Mesenchymal stem cell (in vitro differentiated cells and primary cell): ENCODE measurements around the gene P4HB.
A peak's percentile ranks its signal among the peaks of the same experiment; 100 is the strongest.

Source experiments
- DNase-seq: peaks from one replicate; pipeline ENCODE4 v3.0.0-alpha.2; 2013
- H2AFZ ChIP-seq: one replicate; pipeline ENCODE4 v1.6.1; 2013; ENCODE audit warnings: low read depth, mild to moderate bottlenecking, control low read depth, inconsistent platforms, low read length, moderate library complexity
- H2AK5ac ChIP-seq: 2 replicates; pipeline ENCODE4 v1.6.1; 2013; ENCODE audit warnings: low read length, moderate library complexity, mild to moderate bottlenecking, inconsistent platforms; ENCODE audit not compliant: severe bottlenecking
- H2BK120ac ChIP-seq: one replicate; pipeline ENCODE4 v1.6.1; 2013; ENCODE audit warnings: low read depth, mild to moderate bottlenecking, inconsistent platforms, low read length, moderate library complexity
- H2BK12ac ChIP-seq, 2 experiments: one replicate each; pipeline ENCODE4 v1.6.1; 2013; ENCODE audit warnings: inconsistent platforms in 2 of 2, low read length in 2 of 2, mild to moderate bottlenecking in 2 of 2, moderate library complexity in 2 of 2, control low read depth in 1 of 2
- H2BK15ac ChIP-seq: one replicate; pipeline ENCODE4 v1.6.1; 2013; ENCODE audit warnings: mild to moderate bottlenecking, low read depth, inconsistent platforms; ENCODE audit not compliant: poor library complexity, severe bottlenecking
- H2BK5ac ChIP-seq: 2 replicates; pipeline ENCODE4 v1.6.1; 2013; ENCODE audit warnings: low read depth, mild to moderate bottlenecking, low read length, control low read depth, inconsistent platforms; ENCODE audit not compliant: poor library complexity, severe bottlenecking
- H3K14ac ChIP-seq, 2 experiments: one replicate each; pipeline ENCODE4 v1.6.1; 2013; ENCODE audit warnings: inconsistent platforms in 2 of 2, low read length in 2 of 2, control low read depth in 1 of 2, mild to moderate bottlenecking in 1 of 2, moderate library complexity in 1 of 2
- H3K18ac ChIP-seq, 2 experiments: one replicate each; pipeline ENCODE4 v1.6.1; 2013; ENCODE audit warnings: inconsistent platforms in 2 of 2, low read length in 2 of 2, control low read depth in 1 of 2, low read depth in 1 of 2, mild to moderate bottlenecking in 1 of 2
- H3K23ac ChIP-seq, 2 experiments: one replicate each; pipeline ENCODE4 v1.6.1; 2013; ENCODE audit warnings: inconsistent platforms in 2 of 2, low read length in 2 of 2, mild to moderate bottlenecking in 2 of 2, moderate library complexity in 2 of 2, control low read depth in 1 of 2
- H3K27ac ChIP-seq: 2 replicates; pipeline ENCODE4 v1.5.1; 2013; ENCODE audit warnings: mild to moderate bottlenecking, moderate library complexity, low read length, control low read depth, inconsistent platforms; ENCODE audit not compliant: poor library complexity, severe bottlenecking
- H3K27me3 ChIP-seq, 2 experiments: 2 replicates each; pipeline versions ENCODE4 v1.6.1 to v1.7.0; 2013; ENCODE audit warnings: low read length in 2 of 2, mild to moderate bottlenecking in 2 of 2, moderate library complexity in 2 of 2, control low read depth in 1 of 2, inconsistent platforms in 1 of 2; ENCODE audit not compliant: control insufficient read depth in 1 of 2, insufficient read depth in 1 of 2
- H3K36me3 ChIP-seq, 2 experiments: 2 replicates each; pipeline versions ENCODE4 v1.6.1 to v1.7.0; 2013; ENCODE audit warnings: low read length in 2 of 2, control low read depth in 1 of 2, inconsistent platforms in 1 of 2, low read depth in 1 of 2, mild to moderate bottlenecking in 1 of 2; ENCODE audit not compliant: insufficient read depth in 2 of 2, control insufficient read depth in 1 of 2
- H3K4ac ChIP-seq, 2 experiments: one replicate each; pipeline ENCODE4 v1.6.1; 2013; ENCODE audit warnings: inconsistent platforms in 2 of 2, low read length in 2 of 2, mild to moderate bottlenecking in 2 of 2, moderate library complexity in 2 of 2, control low read depth in 1 of 2, low read depth in 1 of 2
- H3K4me1 ChIP-seq: 2 replicates; pipeline ENCODE4 v1.6.1; 2013; ENCODE audit warnings: low read depth, low read length, control low read depth; ENCODE audit not compliant: control insufficient read depth, insufficient read depth
- H3K4me2 ChIP-seq: 2 replicates; pipeline ENCODE4 v1.6.1; 2013; ENCODE audit warnings: low read length, mild to moderate bottlenecking, inconsistent platforms; ENCODE audit not compliant: poor library complexity, severe bottlenecking
- H3K4me3 ChIP-seq, 2 experiments: 2 replicates each; pipeline versions ENCODE4 v1.5.1 to v1.7.0; 2013; ENCODE audit warnings: low read length in 2 of 2, mild to moderate bottlenecking in 2 of 2, control low read depth in 1 of 2, low read depth in 1 of 2; ENCODE audit not compliant: insufficient read depth in 1 of 2
- H3K79me1 ChIP-seq: replicated peaks from 2 replicates; pipeline ENCODE4 v1.6.1; 2013; ENCODE audit warnings: mild to moderate bottlenecking, control low read depth, low read length, inconsistent platforms; ENCODE audit not compliant: poor library complexity, severe bottlenecking
- H3K9ac ChIP-seq: 2 replicates; pipeline ENCODE4 v1.7.0; 2013; ENCODE audit warnings: mild to moderate bottlenecking, low read length, moderate library complexity
- H3K9me3 ChIP-seq: 2 replicates; pipeline ENCODE4 v1.7.0; 2013; ENCODE audit warnings: mild to moderate bottlenecking, low read length; ENCODE audit not compliant: control insufficient read depth
- H4K8ac ChIP-seq: one replicate; pipeline ENCODE4 v1.6.1; 2013; ENCODE audit warnings: inconsistent platforms, mild to moderate bottlenecking, low read length, moderate library complexity
- H4K91ac ChIP-seq: one replicate; pipeline ENCODE4 v1.6.1; 2013; ENCODE audit warnings: mild to moderate bottlenecking, low read length, inconsistent platforms
- WGBS: methylation state at CpG from one replicate; pipeline ENCODE4 v1.1.7; 2013; ENCODE audit warnings: mixed read lengths; 5-methylcytosine and 5-hydroxymethylcytosine counted together

The P4HB gene

DNA sequence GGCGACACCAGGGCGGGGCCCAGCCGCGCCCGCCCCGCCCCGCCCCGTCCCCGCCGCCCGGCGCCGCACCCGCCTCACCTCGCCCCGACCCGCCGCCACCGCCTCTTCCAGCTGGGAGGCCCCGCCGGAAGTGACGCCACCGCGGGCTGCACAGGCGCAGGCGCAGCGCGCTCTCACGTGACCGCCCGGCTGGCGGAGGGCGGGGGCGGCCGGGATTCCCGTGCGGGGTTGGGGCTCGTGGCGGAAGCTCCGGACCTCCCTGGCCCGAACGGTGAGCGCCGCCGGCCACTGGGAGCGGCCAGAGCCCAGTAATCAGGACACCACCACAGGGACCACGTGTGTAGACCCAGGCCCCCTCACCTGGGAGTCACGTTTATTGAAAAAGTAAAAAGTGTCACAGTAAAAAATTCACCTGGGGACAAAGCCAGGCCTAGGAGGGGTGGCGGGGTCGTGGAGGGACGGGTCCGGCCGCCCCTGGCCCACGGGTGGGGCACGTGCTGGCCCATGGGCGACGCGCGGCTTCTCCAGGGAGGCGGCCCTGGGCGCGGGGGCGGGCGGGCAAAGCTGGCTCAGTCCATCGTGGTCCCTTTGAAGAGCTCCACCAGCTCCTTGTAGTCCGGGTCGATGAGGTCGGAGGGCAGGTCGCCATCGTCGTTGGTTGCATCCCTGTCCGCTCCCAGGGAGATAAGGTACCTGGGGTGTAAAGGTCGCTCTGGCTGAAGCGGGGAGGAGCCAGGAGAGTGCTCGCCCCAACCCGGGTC is 27.0 kb downstream of the P4HB start, which contains the start of gene MCRIP1:
Gene MCRIP1 (minus strand): TSS at position 132 of the 761 bp plus-strand sequence. CDS start 8,785 bp downstream, outside the sequence.
- 2% methylated on average over 68 of the region's 76 CpGs for WGBS
- Histone ChIP-seq H3K27ac (peak within 1 kb of the TSS; percentile 34), H3K36me3 (peaks cover 4 to 11% of the 10 kb centered on the region in 2 experiments)

DNA sequence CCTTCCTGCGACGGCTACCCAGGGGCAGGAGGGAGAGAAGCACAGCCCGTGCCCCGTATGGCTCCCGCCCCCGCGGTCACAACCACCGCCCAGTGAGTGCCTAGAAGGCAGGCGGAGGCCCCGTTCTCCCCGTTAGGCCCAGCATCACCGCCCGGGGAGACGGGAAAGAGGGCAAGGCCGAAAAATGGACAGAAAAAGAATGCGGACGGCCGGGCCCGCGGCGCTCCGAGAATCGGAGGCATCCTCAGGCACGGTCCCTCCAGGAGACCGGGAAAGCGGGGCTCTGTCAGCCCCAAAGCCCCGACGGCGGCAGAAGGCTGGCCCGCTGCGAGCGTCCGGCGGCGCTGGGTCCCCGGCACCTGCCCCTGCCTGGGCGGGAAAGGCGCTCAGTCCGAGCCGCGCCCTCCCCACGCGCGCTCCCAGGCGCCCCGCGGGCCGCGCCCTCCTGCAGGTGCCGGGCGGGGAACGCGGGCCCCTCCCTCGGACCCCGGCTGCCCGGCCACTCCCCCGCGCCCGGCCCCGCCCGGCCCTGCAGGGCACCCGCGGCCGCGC is 27.7 kb downstream of the P4HB start:
- peak overlapping the region; percentile 10 to 91 for H3K18ac ChIP-seq
- under 1% methylated on average over 36 of the region's 65 CpGs for WGBS
- H3K27me3 ChIP-seq: no peaks in the 10 kb centered on the region
- no peak overlapping the region for H2BK15ac ChIP-seq
- peaks cover 4 to 11% of the 10 kb centered on the region in 2 experiments for H3K36me3 ChIP-seq
- peak overlapping the region; percentile 68 to 91 for H3K4me3 ChIP-seq
- H4K91ac ChIP-seq: peak overlapping the region; percentile 2
- H2AFZ ChIP-seq: peak overlapping the region; percentile 1
- H2BK5ac ChIP-seq: peak overlapping the region; percentile 35
- peak overlapping the region; percentile 2 for H2BK120ac ChIP-seq
- H2BK12ac ChIP-seq: peak overlapping the region in 1 of 2 experiments; percentile 40
- peak; percentile 44 for DNase-seq
- H3K9me3 ChIP-seq: no peaks in the 10 kb centered on the region
- peak overlapping the region in 1 of 2 experiments; percentile 88 for H3K14ac ChIP-seq
- H3K23ac ChIP-seq: peak overlapping the region in 1 of 2 experiments; percentile 81
- no peak overlapping the region for H3K27ac ChIP-seq
- no peak overlapping the region for H2AK5ac ChIP-seq
- H3K4ac ChIP-seq: peak overlapping the region; percentile 29 to 75
- peak overlapping the region; percentile 58 for H3K4me2 ChIP-seq
- peak overlapping the region; percentile 92 for H3K9ac ChIP-seq
- peaks cover 35% of the 10 kb centered on the region for H3K4me1 ChIP-seq
- peaks cover 24% of the 10 kb centered on the region for H3K79me1 ChIP-seq
- peak overlapping the region; percentile 8 for H4K8ac ChIP-seq

More for the DNA sequence above, 27.0 kb downstream of the P4HB start, which contains the start of gene MCRIP1:
- Histone ChIP-seq H2BK12ac (peak within 1 kb of the TSS; percentile 55 to 91), H2AK5ac (peak within 1 kb of the TSS; percentile 80), H3K18ac (peak within 1 kb of the TSS; percentile 94 to 95), H4K91ac (peak within 1 kb of the TSS; percentile 99), H3K4ac (peak within 1 kb of the TSS; percentile 84 to 97), H3K4me2 (peak within 1 kb of the TSS; percentile 81), H3K14ac (peak within 1 kb of the TSS in 1 of 2 experiments; percentile 91), H2BK5ac (peak within 1 kb of the TSS; percentile 35), H3K79me1 (peaks cover 22% of the 10 kb centered on the region), H2BK120ac (peak within 1 kb of the TSS; percentile 91), H3K9ac (peak within 1 kb of the TSS; percentile 97), H3K4me1 (peaks cover 35% of the 10 kb centered on the region), H2BK15ac (peak within 1 kb of the TSS; percentile 44), H3K23ac (peak within 1 kb of the TSS in 1 of 2 experiments; percentile 81), H4K8ac (peak within 1 kb of the TSS; percentile 93), H3K4me3 (peak within 1 kb of the TSS; percentile 68 to 91), H3K9me3 (no peaks in the 10 kb centered on the region), H2AFZ (peak within 1 kb of the TSS; percentile 47), H3K27me3 (no peaks in the 10 kb centered on the region)
- peak; percentile 93 for DNase-seq

DNA sequence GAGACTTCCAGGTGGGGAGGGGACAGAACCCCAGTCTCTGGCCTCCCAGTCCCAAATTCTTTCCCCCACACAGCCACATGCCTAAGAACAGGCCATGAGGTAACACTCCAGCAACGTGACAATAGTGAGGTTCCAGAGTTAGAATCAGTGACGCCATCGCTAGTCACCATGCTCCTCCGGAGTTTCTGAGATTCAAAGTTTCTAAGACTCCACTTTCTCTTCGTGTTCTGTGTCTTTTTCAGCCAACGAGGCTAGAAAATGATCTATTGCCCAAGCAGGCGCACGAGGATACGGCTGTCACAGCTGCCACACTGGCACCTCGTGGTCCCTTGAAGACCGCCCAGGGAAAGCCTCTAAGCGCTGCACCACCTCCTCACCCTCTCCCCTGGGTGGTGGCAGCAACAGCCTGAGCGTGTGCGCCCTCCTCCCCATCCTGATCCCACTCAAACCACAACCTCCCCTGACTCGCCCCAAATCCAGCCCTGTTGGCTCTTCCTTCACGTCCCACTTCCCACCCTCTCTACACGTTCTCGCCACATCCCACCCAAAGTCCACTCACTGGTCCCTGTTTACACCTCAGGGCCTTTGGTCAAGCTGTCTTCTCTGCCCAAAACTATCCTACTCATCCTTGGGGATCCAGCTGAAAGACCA is 28.3 kb downstream of the P4HB start:
- peaks cover 35% of the 10 kb centered on the region for H3K4me1 ChIP-seq
- peak overlapping the region; percentile 31 for H2BK15ac ChIP-seq
- H3K9ac ChIP-seq: peak overlapping the region; percentile 92
- no peak overlapping the region for H2AK5ac ChIP-seq
- peak overlapping the region in 1 of 2 experiments; percentile 88 for H3K14ac ChIP-seq
- no peak overlapping the region for H2BK120ac ChIP-seq
- peak overlapping the region in 1 of 2 experiments; percentile 91 for H2BK12ac ChIP-seq
- peak overlapping the region; percentile 10 to 91 for H3K18ac ChIP-seq
- peak overlapping the region; percentile 1 for H2AFZ ChIP-seq
- peak overlapping the region; percentile 19 for H4K8ac ChIP-seq
- peaks cover 4 to 11% of the 10 kb centered on the region in 2 experiments for H3K36me3 ChIP-seq
- H3K4ac ChIP-seq: peak overlapping the region; percentile 29 to 75
- H2BK5ac ChIP-seq: no peak overlapping the region
- peaks cover 24% of the 10 kb centered on the region for H3K79me1 ChIP-seq
- H3K23ac ChIP-seq: peak overlapping the region in 1 of 2 experiments; percentile 81
- H4K91ac ChIP-seq: peak overlapping the region; percentile 14
- H3K27ac ChIP-seq: no peak overlapping the region
- no peaks in the 10 kb centered on the region for H3K27me3 ChIP-seq
- DNase-seq: peak; percentile 41
- WGBS: 58% methylated on average over 18 of the region's 18 CpGs
- no peaks in the 10 kb centered on the region for H3K9me3 ChIP-seq
- peak overlapping the region; percentile 68 to 91 for H3K4me3 ChIP-seq
- peak overlapping the region; percentile 58 for H3K4me2 ChIP-seq
